Hypothalamus (tissue), 51 donors: ENCODE results near the gene METTL15.
"Not testable (repeated sequence)": the region's sequence is repeated elsewhere in the genome, so short reads cannot be mapped to it uniquely, and the experiment has no call there.

Experiments used
- DNase-seq, 51 donors: peaks; one replicate each; lab custom pipeline; 2025; lab: John Stamatoyannopoulos, UW

The METTL15 gene

GRCh38 chr11:28272247-28272646 lies 164.1 kb downstream of the METTL15 start:
- DNase-seq, result not testable (repeated sequence)

- DNase-seq, result no peak
These were observed 166.0 kb downstream of the METTL15 start for GRCh38 chr11:28274216-28274615.

- DNase-seq, result no peak
These were observed 176.0 kb downstream of the METTL15 start for GRCh38 chr11:28284196-28284595.

GRCh38 chr11:28289444-28289843 lies 181.3 kb downstream of the METTL15 start:
- DNase-seq, result no peak

- DNase-seq, result not testable (repeated sequence)
These were observed 182.8 kb downstream of the METTL15 start for GRCh38 chr11:28290995-28291394.

- DNase-seq, result no peak
These were observed 188.2 kb downstream of the METTL15 start for GRCh38 chr11:28296426-28296825.

GRCh38 chr11:28298209-28298608 lies 190.0 kb downstream of the METTL15 start:
- DNase-seq, result no peak

GRCh38 chr11:28303477-28304191 lies 195.4 kb downstream of the METTL15 start:
- DNase-seq, result no peak

- DNase-seq, result no peak
These were observed 207.3 kb downstream of the METTL15 start for GRCh38 chr11:28315440-28315839.

- no peak for DNase-seq
These were observed 210.7 kb downstream of the METTL15 start for GRCh38 chr11:28318871-28319270.

- DNase-seq, result no peak
These were observed 215.4 kb downstream of the METTL15 start for GRCh38 chr11:28323621-28324020.

- not testable (repeated sequence) for DNase-seq
These were observed 224.2 kb downstream of the METTL15 start for GRCh38 chr11:28332393-28332792.

- no peak for DNase-seq
These were observed 229.5 kb downstream of the METTL15 start for GRCh38 chr11:28337701-28338100.

- no peak for DNase-seq
These were observed 230.2 kb downstream of the METTL15 start for GRCh38 chr11:28338371-28338770.

GRCh38 chr11:28339488-28339887 lies 231.3 kb downstream of the METTL15 start:
- DNase-seq, result no peak

GRCh38 chr11:28342716-28343115 lies 234.5 kb downstream of the METTL15 start:
- DNase-seq, result no peak

- no peak for DNase-seq
These were observed 235.4 kb downstream of the METTL15 start for GRCh38 chr11:28343304-28344233.

GRCh38 chr11:28346209-28346608 lies 238.0 kb downstream of the METTL15 start:
- no peak for DNase-seq

- no peak for DNase-seq
These were observed 238.5 kb downstream of the METTL15 start for GRCh38 chr11:28346721-28347120.

- no peak for DNase-seq
These were observed 239.2 kb downstream of the METTL15 start for GRCh38 chr11:28347371-28347770.

GRCh38 chr11:28350216-28350615 lies 242.0 kb downstream of the METTL15 start:
- DNase-seq, result no peak

- no peak for DNase-seq
These were observed 245.8 kb downstream of the METTL15 start for GRCh38 chr11:28353991-28354390.
